Neural crest cell (in vitro differentiated cells): Measurements from ENCODE around the gene RPS23. TPM values are rescaled to one million over a fixed set of nuclear protein-coding genes. Genes with fewer than 3 reads are reported as not detected.

Experiments used
- DNase-seq: peaks from one replicate; pipeline ENCODE4 v3.0.0; 2021; ENCODE audit warnings: low read depth, mixed read lengths, low spot score
- H3K27ac Mint-ChIP-seq: one replicate; pipeline ENCODE4 v1.8.0; 2021; ENCODE audit warnings: mild to moderate bottlenecking, mixed read lengths; ENCODE audit not compliant: unreplicated experiment
- H3K27me3 Mint-ChIP-seq: 2 replicates; pipeline ENCODE4 v1.8.0; 2021; ENCODE audit warnings: low read depth, mild to moderate bottlenecking, mixed read lengths
- H3K36me3 Mint-ChIP-seq: 2 replicates; pipeline ENCODE4 v1.8.0; 2021; ENCODE audit warnings: low read depth, mild to moderate bottlenecking, mixed read lengths
- H3K4me1 Mint-ChIP-seq: 2 replicates; pipeline ENCODE4 v1.8.0; 2021; ENCODE audit warnings: mixed read lengths
- H3K4me3 Mint-ChIP-seq: one replicate; pipeline ENCODE4 v1.8.0; 2021; ENCODE audit warnings: mild to moderate bottlenecking, mixed read lengths
- H3K9me3 Mint-ChIP-seq: 2 replicates; pipeline ENCODE4 v1.8.0; 2021; ENCODE audit warnings: mixed read lengths
- total RNA-seq: library from RNA; stranded (reverse); gene quantifications from 2 replicates; pipeline ENCODE4 v1.2.1, GENCODE V29; 2021
- TF ChIP-seq, protein P1 (sequence below): fragments of 200-600 bp; sonication (generic); conservative IDR thresholded peaks from 2 replicates; pipeline ENCODE4 v1.5.0; 2021; ENCODE audit warnings: antibody characterized with exemption, mild to moderate bottlenecking

The RPS23 gene
- total RNA-seq, 1 donor from 2014 or later, result 2,556 TPM

DNA sequence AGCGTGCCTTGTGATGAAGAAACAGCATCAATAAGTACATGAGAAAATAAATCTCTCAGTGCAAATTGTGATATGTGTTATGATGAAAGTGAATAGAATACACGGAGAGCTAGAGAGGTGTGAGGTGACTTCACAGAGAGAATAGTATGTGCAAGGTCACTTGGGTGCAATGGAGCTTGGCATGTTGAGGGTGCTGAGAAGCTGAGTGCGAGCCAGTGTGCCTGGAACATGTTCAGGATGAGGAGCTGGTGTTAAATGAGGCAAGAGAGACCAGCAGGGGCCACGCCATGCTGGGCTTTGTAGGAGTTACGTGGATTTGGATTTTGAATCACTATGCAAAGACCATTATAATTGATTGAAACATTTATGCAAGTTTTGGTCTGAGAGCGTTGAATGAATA lies 12.8 kb upstream of the RPS23 start:
- no peaks in the 10 kb centered on the region for H3K27me3 Mint-ChIP-seq
- TF ChIP-seq, protein P1, sequence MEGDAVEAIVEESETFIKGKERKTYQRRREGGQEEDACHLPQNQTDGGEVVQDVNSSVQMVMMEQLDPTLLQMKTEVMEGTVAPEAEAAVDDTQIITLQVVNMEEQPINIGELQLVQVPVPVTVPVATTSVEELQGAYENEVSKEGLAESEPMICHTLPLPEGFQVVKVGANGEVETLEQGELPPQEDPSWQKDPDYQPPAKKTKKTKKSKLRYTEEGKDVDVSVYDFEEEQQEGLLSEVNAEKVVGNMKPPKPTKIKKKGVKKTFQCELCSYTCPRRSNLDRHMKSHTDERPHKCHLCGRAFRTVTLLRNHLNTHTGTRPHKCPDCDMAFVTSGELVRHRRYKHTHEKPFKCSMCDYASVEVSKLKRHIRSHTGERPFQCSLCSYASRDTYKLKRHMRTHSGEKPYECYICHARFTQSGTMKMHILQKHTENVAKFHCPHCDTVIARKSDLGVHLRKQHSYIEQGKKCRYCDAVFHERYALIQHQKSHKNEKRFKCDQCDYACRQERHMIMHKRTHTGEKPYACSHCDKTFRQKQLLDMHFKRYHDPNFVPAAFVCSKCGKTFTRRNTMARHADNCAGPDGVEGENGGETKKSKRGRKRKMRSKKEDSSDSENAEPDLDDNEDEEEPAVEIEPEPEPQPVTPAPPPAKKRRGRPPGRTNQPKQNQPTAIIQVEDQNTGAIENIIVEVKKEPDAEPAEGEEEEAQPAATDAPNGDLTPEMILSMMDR, result no peak
- no peak overlapping the region for H3K27ac Mint-ChIP-seq
- no peak overlapping the region for H3K4me3 Mint-ChIP-seq
- H3K36me3 Mint-ChIP-seq, result no peaks in the 10 kb centered on the region
- peaks cover 27% of the 10 kb centered on the region for H3K4me1 Mint-ChIP-seq
- H3K9me3 Mint-ChIP-seq, result no peaks in the 10 kb centered on the region
- DNase-seq, result no peak

DNA sequence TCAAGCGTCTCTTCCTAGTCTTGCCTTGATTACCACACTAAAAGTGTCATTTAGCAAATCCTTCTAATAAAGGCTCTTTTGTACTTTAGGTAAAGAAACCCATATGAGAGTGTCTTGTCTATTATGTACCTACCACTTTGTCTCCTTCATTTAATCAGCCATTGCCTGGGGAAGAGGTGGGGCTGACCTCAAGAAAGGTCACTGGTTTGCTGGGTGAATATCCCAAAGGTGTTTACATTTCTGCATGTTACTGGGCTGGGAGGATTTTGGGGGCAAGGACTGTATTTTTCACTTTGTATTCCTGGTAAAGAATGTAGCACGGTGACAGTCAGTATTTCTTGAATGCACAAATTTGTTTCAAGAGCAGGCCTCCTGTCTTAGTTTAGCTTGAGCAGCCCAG lies 11.9 kb upstream of the RPS23 start:
- H3K9me3 Mint-ChIP-seq, result no peaks in the 10 kb centered on the region
- peaks cover 24% of the 10 kb centered on the region for H3K4me1 Mint-ChIP-seq
- TF ChIP-seq, protein P1, result no peak
- H3K27ac Mint-ChIP-seq, result no peak overlapping the region
- H3K27me3 Mint-ChIP-seq, result no peaks in the 10 kb centered on the region
- DNase-seq, result no peak
- no peaks in the 10 kb centered on the region for H3K36me3 Mint-ChIP-seq
- no peak overlapping the region for H3K4me3 Mint-ChIP-seq

DNA sequence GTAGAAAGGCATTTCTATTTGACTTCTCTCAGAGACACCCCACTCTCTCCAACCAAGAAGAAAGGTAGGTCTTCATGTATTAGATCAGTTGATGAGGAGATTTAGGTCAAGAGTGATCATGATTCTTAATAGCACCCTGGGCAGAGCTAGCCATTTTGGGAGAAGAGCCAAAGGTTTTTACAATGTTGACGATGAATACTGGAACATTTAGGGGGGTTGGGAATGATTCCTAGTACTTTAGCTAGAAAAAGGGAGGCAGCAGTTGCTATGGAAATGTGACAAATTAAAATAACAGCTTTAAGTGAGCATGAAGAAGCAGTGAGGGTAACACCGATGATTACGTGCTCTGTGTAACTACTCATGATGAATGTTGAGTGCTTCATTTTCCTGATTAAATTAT lies 9.5 kb upstream of the RPS23 start:
- Mint-ChIP-seq H3K9me3 (no peaks in the 10 kb centered on the region), H3K27ac (no peak overlapping the region), H3K36me3 (no peaks in the 10 kb centered on the region), H3K4me1 (peaks cover 10% of the 10 kb centered on the region), H3K27me3 (no peaks in the 10 kb centered on the region), H3K4me3 (no peak overlapping the region)
- TF ChIP-seq, protein P1, result no peak
- DNase-seq, result no peak

DNA sequence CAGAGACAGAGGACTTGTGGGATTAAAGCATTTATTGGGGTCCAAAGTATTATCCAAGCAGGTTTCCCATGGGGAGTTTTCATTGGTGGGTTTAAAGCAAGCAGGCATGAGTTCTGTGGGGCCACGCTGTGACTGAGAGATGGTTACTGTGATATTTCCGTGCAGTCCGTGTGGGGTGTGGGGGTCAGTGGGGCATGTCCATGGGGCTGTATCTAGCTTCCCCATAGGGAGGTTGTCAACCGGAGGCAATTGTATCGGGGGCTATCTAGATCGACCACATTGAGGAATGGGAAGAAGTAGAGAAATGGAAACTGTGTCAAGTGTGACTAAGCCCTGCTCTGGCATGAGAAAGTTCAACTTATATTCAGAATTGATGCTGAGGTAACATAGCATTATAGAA lies 7.1 kb upstream of the RPS23 start:
- TF ChIP-seq, protein P1, result no peak
- Mint-ChIP-seq H3K9me3 (no peaks in the 10 kb centered on the region), H3K27me3 (no peaks in the 10 kb centered on the region), H3K27ac (peak overlapping the region; percentile 20), H3K4me3 (no peak overlapping the region), H3K4me1 (peaks cover 9% of the 10 kb centered on the region), H3K36me3 (no peaks in the 10 kb centered on the region)
- DNase-seq, result no peak

DNA sequence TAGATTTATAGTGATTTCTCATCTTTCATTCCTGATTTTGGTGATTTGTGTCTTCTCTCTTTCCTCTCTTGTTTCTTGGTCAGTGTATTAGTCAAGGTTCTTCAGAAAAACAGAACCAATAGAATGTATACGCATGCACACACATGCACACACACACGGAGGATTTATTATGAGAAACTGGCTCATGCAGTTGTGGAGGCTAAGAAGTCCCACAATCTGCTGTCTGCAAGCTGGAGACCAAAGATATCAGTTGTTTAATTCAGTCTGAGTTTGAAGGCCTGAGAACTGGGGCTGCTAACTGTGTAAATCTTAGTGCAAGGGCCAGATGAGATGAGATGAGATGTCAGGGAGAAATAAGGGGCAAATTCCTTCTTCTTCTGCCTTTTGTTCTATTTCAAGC lies 5.7 kb upstream of the RPS23 start:
- H3K4me3 Mint-ChIP-seq, result no peak overlapping the region
- TF ChIP-seq, protein P1, result no peak

More for the DNA sequence above, 5.7 kb upstream of the RPS23 start:
- peaks cover 9% of the 10 kb centered on the region for H3K4me1 Mint-ChIP-seq
- H3K9me3 Mint-ChIP-seq, result no peaks in the 10 kb centered on the region
- DNase-seq, result no peak
- H3K27me3 Mint-ChIP-seq, result no peaks in the 10 kb centered on the region
- no peak overlapping the region for H3K27ac Mint-ChIP-seq
- no peaks in the 10 kb centered on the region for H3K36me3 Mint-ChIP-seq
